GM21528 (cell line): ENCODE data around the gene TNFRSF17.
A peak's percentile ranks its signal among the peaks of the same experiment; 100 is the strongest.
"Not testable (repeated sequence)": the region's sequence is repeated elsewhere in the genome, so short reads cannot be mapped to it uniquely, and the experiment has no call there.

Source experiments
- ATAC-seq: cut with Tn5 transposase; IDR thresholded peaks from one replicate; pipeline ENCODE4 v1.9.1; 2021; ENCODE audit warnings: mild to moderate bottlenecking, moderate library complexity; ENCODE audit not compliant: unreplicated experiment, low FRiP score

The TNFRSF17 gene

DNA sequence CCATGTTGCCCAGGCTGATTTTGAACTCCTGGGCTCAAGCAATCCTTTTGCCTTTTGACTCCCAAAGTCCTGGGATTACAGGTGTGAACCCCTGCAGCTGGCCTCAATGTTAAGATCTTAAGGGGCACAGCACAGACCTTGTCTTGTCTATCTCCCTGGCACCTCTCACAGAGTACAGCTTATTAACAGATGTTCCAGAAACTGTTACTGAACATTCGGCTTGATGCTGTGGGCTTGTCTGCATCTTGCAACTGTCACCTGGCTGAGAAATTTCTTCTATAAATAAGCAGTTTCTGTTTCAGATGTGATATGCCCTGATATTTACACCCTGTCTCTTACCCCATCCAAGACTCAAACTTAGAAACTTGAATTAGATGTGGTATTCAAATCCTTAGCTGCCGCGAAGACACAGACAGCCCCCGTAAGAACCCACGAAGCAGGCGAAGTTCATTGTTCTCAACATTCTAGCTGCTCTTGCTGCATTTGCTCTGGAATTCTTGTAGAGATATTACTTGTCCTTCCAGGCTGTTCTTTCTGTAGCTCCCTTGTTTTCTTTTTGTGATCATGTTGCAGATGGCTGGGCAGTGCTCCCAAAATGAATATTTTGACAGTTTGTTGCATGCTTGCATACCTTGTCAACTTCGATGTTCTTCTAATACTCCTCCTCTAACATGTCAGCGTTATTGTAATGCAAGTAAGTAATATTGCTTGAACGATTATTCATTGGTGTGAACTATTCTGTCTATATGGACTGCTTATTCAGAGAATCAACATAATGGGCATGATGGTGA is at the start of gene TNFRSF17:
Gene TNFRSF17 (plus strand): TSS at position 450 of the 791 bp plus-strand sequence. CDS start 115 bp downstream, at position 565.
- peak; percentile 73 for ATAC-seq

DNA sequence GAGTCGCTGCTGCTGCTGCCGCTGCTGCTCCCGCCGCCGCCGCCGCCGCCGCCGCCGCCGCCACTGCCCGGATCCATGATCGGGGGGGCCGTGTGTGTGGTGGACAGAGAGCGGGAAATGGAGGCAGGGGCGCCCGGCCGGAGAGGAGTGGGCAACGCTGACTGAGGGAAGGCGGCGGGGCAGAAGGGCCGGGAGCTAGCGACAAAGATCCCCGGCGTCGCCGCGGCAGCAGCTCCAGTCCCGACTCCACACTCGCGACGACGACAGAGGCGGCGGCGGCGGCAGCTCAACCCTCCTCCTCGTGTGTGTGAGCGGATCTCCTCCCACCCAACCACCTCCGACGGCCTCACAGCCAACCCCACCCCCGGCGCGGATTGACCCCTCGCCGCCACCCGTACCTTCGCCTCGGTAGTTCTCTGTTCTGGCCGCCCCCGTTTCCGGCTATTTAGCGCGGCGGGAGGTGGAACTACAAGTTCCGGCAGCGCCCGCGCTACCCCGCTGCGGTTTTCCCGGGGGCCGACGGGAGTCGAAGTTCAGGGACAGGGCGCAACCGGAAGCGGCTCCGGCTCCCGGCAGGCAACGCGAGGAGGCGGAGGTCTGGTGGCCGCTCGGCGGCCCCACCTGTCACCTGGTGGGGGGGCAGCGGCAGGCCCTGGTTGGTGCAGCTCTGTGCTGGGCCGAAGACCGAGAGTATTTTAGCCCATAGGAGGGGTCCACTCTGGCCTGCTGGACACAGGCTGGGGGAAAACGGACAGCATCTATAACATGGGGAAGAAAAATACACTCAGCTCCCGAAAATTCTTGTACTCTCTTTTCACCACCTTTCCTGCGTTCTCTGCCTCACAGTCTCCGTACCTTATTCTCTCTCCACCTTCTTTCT is 49.1 kb upstream of the TNFRSF17 start, which contains the start of gene GSPT1:
Gene GSPT1 (minus strand): TSS at position 313 of the 880 bp plus-strand sequence. CDS start 236 bp downstream, at position 77.
- peak; percentile 85 for ATAC-seq

DNA sequence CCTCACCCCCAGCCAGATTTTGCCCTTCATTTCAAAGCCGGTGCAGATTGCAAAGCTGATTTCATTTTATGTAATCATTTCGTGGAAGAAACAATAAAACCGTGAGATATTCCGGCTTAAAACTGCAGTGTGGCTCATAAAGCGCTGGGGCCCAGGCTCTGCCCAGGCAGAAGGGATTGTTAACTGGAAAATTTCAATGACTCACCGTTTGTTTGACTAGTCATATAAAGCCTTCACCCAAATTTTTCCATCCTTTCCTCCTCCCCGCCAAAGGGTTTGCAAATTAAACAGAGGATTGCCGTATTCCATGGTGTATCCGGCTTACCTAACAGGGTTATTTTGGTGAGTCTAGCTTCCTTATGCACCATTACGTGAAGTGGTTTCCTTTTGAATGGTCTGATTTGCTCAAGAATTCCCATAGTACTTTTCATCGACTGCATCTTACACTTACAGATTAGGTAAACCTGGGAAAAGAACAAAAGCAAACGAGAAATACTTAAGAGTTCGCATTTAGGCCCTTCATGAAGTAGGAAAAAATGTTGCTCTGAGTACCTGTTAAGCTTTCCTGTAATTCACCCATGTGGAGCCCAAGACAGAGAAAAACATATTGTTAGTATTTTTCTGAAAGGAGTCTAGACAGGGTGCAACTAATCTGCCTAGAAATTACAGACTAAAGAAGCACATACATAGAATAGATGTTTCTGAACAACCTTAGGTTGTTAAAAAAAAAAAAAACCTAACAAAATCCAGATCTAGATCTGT is 48.3 kb upstream of the TNFRSF17 start:
- ATAC-seq: no peak

DNA sequence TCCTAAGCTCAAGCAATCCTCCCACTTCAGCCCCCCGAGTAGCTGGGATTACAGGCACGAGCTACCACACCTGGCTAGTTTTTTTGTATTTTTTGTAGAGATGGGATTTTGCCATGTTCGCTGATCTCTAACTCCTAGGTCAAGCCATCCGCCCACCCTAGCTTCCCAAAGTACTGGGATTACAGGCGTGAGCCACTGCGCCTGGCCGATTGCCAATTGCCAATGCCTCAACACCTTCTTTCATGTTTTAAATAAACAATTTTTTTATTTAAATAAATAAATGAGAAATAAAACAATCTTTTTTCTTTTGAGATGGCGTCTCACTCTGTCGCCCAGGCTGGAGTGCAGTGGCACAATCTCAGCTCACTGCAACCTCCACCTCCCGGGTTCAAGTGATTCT is 41.0 kb upstream of the TNFRSF17 start:
- not testable (repeated sequence) for ATAC-seq

DNA sequence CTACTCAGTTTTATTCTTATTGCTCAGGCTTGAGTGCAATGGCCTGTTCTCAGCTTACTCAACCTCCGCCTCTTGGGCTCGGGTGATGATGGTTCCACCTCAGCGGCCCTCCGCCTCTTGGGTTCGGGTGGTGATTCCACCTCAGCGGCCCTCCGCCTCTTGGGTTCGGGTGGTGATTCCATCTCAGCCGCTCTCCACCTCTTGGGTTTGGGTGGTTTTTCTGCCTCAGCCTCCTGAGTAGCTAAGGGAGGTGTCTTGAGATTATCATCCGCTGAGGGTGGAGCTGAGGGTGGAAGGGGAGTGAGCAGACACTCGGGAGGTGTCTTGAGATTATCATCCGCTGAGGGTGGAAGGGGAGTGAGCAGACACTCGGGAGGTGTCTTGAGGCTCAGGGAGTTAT is 37.7 kb upstream of the TNFRSF17 start:
- not testable (repeated sequence) for ATAC-seq

DNA sequence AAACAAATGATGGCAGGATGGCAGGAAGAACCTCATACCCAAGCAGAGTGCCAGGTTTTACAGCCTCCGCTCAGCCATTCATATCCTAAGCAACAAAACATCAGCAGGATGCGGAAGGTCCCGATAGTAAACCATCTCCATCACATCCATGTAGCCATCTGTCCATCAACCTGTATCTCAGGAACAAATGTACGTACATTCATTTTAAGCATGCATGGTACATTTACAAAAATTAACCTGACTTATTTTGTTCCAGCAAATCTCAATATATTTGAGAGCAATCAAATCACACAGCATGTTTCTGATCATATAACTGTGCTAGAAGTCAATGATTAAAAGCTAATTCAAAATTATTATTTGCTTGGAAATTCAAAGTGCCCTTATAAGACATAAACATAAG is 23.1 kb upstream of the TNFRSF17 start, which contains the start of gene NPIPB2:
Gene NPIPB2 (minus strand): TSS at position 101 of the 400 bp plus-strand sequence. CDS start 0 bp downstream, at position 101.
- ATAC-seq: not testable (repeated sequence)

DNA sequence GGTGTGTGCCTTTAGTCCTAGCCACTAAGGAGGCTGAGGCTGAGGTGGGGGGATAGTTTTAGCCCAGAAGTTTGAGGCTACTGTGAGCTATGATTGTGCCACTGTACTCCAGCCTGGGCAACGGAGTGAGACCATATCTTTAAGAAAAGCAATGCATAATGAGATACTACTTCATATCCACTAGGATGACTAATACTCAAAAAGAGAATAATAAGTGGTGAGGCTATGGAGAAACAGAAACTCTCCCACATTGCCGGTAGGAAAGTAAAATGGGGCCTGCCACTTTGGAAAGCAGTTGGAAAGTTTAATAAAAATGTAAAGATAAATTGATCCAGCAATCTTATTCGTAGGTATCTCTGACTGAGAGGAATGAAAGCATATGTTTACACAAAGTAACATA is 18.6 kb upstream of the TNFRSF17 start:
- no peak for ATAC-seq

DNA sequence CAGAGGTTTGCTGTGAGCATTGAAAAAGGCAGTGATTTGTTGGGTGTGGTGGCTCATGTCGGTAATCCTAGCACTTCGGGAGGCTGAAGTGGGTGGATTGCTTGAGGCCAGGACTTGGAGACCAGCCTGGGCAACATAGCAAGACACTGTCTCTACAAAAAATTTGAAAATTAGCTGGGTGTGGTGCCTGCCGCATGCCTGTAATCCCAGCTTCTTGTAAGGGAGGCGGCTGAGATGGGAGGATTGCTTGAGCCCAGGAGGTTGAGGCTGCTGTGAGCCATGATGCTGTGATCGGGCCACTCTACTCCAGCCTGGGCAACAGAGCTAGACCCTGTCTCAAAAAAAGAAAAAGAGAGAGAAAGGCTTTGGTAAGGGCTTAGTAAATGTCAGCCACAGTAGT is 16.2 kb upstream of the TNFRSF17 start:
- ATAC-seq: no peak

DNA sequence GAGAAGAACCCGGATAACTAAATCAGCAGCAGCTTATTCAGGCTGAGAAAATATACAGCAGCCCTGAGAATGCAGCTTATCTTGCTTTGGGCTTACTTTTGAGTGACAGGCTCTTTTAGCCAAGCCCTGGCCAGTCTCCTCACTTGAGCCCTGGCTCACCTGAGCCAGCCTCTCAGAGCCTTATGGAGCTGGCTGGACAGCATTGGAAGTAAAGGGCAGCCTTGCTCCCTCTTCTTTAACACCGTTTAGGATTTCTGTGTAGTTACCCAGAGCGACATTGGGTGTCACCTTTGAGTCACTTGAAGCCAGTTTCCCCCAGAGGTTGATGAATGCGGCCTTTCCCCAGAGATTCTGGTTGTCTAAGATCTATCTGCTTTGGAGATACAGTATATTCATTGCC is 15.5 kb upstream of the TNFRSF17 start:
- ATAC-seq: peak; percentile 63

DNA sequence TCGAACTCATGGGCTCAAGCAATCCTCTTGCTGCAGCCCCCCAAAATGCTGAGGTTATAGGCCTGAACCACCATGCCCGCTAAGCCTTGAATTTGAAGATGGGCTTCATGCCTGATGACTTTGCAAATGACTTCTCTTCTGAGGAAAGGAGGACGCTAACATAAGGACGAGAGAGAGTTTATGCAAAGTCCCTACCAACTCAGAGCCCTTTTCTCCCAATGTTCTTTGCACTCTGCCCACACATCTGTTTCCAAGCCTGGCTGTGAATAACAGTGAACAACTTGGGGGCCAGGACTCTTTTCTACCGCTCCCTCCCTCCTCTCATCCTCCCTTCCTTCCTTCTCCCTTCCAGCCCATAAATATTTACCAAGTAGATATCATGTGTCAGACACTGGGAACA is 14.6 kb upstream of the TNFRSF17 start:
- no peak for ATAC-seq

DNA sequence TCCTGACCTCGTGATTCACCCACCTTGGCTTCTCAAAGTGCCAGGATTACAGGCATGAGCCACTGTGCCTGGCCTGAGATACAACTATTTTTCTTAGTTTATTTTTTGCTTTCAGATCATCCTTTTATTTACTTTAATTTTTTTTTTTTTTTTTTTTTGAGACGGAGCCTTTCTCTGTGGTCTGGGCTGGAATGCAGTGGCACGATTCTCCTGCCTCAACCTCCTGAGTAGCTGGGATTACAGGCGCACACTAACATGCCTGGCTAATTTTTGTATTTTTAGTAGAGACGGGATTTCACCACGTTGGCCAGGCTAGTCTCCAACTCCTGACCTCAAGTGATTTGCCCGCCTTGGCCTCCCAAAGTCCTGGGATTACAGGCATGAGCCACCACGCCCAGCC is 11.4 kb upstream of the TNFRSF17 start:
- ATAC-seq: not testable (repeated sequence)

DNA sequence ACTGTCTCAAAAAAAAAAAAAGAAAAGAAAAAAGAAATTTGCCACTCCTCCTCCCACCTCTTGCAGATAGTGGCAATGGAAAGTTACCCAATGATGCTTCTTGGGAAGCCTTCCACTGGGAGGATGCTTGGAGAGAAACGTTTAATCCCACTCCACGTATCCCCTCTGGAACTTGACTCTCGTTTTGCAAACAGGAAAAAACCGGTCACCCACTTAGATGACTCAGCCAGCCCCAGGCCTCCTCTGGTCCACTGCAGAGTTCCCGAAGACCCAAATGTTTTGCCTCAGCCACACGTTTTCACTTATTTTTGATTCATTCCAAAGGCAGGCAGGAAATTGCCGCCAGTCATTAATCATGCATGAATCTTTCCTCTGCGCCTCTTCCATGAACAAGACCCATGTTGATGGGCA is 9.3 kb upstream of the TNFRSF17 start:
- ATAC-seq: no peak

DNA sequence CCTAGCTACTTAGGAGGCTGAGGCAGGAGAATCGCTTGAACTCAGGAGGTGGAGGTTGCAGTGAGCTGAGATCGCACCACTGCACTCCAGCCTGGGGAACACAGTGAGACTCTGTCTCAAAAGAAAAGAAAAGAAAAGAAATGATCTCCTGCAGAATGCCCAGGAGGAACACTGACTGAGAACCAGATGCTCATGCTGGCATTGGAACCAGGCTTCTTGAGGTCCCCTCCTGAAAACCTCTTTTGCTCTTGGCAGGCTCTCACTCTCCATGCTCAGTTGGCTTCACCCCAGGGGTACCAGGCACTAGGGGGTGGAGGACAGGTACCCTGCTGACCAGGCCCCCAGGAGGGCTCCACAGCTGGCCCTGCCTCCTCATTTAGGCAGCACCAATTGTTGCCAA is 8.5 kb upstream of the TNFRSF17 start:
- ATAC-seq: no peak

DNA sequence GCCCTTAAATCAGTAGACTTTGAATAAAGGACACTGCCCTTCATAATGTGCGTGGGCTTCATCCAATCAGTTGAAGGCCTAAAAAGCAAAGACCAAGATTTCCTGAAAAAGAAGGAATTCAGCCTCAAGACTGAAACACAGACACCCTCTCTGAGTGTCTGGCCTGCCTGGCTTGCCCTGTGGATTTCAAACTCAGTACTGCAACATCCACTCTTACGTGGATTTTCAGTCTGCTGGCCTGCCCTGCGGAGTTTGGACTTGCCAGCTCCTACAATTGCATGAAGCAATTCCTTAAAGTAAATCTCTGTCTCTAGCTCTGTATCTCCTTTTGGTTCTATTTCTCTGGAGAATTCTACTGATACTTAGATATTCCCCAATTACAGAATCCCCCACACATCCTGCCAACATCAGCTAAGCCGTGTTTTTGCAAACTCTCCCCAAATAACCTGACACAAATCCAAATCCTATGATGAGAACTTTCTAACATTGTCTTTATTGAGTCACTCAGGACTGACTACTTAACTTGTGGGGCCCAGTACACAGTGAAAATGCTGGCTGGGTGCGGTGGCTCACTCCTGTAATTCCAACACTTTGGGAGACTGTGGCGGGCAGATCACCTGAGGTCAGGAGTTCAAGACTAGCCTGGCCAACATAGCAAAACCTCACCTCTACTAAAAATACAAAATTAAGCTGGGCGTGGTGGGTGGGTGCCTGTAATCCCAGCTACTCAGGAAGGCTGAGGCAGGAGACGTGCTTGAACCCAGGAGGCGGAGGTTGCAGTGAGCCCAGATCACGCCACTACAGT is 7.2 kb upstream of the TNFRSF17 start:
- no peak for ATAC-seq

DNA sequence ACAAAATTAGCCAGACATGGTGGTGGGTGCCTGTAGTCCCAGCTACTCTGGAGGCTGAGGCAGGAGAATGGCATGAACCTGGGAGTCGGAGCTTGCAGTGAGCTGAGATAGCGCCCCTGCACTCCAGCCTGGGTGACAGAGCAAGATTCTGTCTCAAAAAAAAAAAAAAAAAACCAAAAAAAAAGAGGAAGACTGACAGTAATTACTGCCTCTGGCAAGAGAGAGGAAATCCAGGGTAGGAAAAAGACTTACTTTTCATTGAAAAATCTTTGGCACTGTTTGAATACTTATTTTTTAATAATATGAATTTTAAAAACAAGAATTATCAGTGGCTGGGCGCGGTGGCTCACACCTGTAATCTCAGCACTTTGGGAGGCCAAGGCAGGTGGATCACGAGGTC is 2.6 kb upstream of the TNFRSF17 start:
- not testable (repeated sequence) for ATAC-seq

DNA sequence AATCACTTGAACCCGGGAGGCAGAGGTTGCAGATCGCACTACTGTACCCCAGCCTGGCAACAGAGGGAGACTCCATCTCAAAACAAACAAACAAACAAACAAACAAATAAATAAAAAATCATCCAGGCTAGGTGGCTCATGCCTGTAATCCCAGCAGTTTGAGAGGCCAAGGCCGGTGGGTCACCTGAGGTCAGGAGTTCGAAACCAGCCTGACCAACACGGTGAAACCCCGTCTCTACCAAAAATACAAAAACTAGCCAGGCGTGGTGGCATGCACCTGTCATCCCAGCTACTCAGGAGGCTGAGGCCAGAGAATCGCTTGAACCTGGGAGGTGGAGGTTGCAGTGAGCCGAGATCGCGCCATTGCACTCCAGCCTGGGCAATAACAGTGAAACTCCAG is 2.0 kb upstream of the TNFRSF17 start:
- not testable (repeated sequence) for ATAC-seq

DNA sequence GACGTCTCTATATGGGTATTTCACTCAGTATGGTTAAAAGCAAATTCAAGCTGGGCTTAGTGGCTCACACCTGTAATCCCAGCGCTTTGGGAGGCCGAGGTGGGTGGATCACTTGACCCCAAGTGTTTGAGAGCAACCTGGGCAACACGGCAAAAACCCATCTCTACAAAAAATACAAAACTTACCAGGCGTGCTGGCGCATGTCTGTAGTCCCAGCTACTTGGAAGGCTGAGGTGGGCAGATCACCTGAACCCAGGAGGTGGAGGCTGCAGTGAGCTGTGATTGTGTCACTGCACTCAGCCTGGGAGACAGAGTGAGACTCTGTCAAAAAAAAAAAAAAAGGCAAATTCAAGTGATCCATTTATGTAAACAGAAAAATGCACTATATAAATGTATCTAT is 1.3 kb upstream of the TNFRSF17 start:
- ATAC-seq: no peak

DNA sequence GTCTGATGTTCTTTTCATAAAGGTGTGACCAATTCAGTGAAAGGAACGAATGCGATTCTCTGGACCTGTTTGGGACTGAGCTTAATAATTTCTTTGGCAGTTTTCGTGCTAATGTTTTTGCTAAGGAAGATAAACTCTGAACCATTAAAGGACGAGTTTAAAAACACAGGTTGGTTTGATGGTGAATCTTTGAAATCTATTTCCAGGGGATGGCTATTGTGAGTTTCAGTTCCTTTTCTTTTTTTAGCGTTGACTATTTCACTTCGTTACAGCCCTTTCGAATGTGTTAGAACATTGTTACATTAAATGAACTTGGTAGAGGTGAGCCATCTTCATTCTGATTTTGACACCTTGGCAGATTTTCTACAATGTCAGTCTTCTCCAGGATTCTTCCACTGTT is 1.2 kb downstream of the TNFRSF17 start:
- no peak for ATAC-seq

DNA sequence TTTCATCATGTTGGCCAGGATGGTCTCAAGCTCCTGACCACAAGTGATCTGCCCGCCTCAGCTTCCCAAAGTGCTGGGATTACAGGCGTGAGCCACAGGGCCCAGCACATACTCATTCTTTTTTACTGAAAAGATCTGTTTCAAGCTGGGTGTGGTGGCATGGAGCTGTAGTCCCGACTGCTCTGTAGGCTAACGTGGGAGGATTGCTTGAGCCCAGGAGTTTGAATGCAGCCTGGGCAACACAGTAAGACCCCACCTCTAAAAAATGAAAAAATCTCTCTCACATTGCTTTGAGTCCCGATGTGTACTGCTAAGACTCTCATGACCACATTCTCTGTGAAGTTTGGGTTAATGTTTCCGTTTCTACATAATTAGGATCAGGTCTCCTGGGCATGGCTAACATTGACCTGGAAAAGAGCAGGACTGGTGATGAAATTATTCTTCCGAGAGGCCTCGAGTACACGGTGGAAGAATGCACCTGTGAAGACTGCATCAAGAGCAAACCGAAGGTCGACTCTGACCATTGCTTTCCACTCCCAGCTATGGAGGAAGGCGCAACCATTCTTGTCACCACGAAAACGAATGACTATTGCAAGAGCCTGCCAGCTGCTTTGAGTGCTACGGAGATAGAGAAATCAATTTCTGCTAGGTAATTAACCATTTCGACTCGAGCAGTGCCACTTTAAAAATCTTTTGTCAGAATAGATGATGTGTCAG is 2.3 kb downstream of the TNFRSF17 start:
- ATAC-seq: no peak
